Tibial artery (tissue), 4 donors: ENCODE data around the gene CHRNB1.

ENCODE experiments used
- DNase-seq, 2 donors: peaks; one replicate each; pipeline ENCODE4 v3.0.0-alpha.2; 2019
- H3K27ac ChIP-seq, 2 donors: fragments of 200-600 bp; sonication (generic) in 1 of 2; 1 replicate in 1 of 2; 2 replicates in 1 of 2; pipeline ENCODE4 v1.5.1; 2018 to 2019; ENCODE audit warnings: mild to moderate bottlenecking in 1 of 2
- H3K27me3 ChIP-seq, 2 donors: fragments of 200-600 bp; sonication (generic) in 1 of 2; one replicate each; pipeline versions ENCODE4 v1.5.1 to v1.6.0; 2016 to 2019
- H3K36me3 ChIP-seq, 3 donors: fragments of 200-600 bp; sonication (generic) in 2 of 3; one replicate each; pipeline ENCODE4 v1.5.1; 2016 to 2019; ENCODE audit warnings: mild to moderate bottlenecking in 2 of 3
- H3K4me1 ChIP-seq, 4 donors: fragments of 200-600 bp; sonication (generic) in 2 of 4; 1 replicate in 3 of 4; 2 replicates in 1 of 4; pipeline ENCODE4 v1.5.1; 2016 to 2019
- H3K4me3 ChIP-seq, 2 donors: fragments of 200-600 bp; sonication (generic) in 1 of 2; 1 replicate in 1 of 2; 2 replicates in 1 of 2; pipeline ENCODE4 v1.5.1; 2018 to 2019; ENCODE audit warnings: mild to moderate bottlenecking in 2 of 2
- H3K9me3 ChIP-seq, 3 donors: fragments of 200-600 bp; sonication (generic) in 1 of 3; one replicate each; pipeline ENCODE4 v1.5.1; 2016 to 2019
- intact Hi-C: fragments of 100-400 bp; cut with DNase I; formaldehyde crosslinking; loops from one replicate; pipeline ENCODE4 v1.15.0; 2023; ENCODE audit warnings: low total_unique reads
- TF ChIP-seq, protein P1 (sequence below), 2 experiments: fragments of 200-600 bp in 1 of 2; fragments of 450-650 bp in 1 of 2; IDR thresholded peaks; one replicate each; pipeline ENCODE4 v1.5.1; 2017 to 2019; ENCODE audit warnings: antibody characterized with exemption in 2 of 2, mild to moderate bottlenecking in 1 of 2, moderate library complexity in 1 of 2

CHRNB1 gene

DNA sequence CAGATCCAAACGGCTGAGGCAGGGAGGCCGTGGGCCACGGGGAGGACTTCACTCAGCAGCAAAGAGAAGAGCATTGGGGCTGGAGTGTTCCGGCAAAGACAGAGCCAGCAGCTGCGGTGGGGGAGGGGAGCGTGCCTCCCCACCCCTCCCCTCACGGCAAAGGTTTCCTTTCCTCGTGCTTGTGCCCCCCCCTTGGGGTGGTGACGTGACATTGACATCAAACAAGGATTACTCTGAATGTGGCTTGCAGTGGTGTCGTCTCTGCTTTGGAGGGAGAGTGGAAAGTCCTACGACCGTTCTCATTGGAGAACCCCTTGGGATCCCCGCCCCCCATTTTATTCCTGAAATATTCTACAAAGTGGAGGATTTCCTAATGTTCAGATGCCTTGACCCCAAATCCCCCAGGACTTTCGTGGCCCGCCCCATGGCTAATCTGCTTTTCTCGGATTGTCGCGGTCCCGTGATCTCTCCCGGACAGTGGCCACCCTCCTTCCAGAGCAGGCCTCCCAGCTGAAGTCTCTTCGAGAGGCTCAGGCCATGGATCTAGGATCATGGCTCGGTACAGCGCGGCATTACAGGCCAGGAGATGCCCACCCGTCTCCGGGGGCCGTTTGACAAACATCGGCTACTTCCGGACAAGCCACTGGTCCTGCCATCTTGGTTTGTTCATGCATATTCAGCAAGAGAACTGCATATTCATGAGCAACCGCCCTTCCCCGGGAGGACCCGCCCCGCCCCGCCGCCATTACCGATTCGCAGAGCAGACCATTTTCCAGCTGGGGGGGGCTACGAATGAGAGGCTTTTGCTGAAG, 38.6 kb downstream of the CHRNB1 start:
- H3K9me3 ChIP-seq = no peaks in the 10 kb centered on the region
- H3K27me3 ChIP-seq = no peaks in the 10 kb centered on the region
- peak overlapping the region; percentile 99 to 100 for H3K27ac ChIP-seq
- no peaks in the 10 kb centered on the region for H3K36me3 ChIP-seq
- DNase-seq = peak; percentile 98
- intact Hi-C loops = no loop called here
- peaks cover 0 to 55% (median 42%) of the 10 kb centered on the region in 4 donors for H3K4me1 ChIP-seq
- H3K4me3 ChIP-seq = peak overlapping the region; percentile 63 to 69
- TF ChIP-seq, protein P1, sequence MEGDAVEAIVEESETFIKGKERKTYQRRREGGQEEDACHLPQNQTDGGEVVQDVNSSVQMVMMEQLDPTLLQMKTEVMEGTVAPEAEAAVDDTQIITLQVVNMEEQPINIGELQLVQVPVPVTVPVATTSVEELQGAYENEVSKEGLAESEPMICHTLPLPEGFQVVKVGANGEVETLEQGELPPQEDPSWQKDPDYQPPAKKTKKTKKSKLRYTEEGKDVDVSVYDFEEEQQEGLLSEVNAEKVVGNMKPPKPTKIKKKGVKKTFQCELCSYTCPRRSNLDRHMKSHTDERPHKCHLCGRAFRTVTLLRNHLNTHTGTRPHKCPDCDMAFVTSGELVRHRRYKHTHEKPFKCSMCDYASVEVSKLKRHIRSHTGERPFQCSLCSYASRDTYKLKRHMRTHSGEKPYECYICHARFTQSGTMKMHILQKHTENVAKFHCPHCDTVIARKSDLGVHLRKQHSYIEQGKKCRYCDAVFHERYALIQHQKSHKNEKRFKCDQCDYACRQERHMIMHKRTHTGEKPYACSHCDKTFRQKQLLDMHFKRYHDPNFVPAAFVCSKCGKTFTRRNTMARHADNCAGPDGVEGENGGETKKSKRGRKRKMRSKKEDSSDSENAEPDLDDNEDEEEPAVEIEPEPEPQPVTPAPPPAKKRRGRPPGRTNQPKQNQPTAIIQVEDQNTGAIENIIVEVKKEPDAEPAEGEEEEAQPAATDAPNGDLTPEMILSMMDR (IDR thresholded peaks at IDR 0.05) = no peak

DNA sequence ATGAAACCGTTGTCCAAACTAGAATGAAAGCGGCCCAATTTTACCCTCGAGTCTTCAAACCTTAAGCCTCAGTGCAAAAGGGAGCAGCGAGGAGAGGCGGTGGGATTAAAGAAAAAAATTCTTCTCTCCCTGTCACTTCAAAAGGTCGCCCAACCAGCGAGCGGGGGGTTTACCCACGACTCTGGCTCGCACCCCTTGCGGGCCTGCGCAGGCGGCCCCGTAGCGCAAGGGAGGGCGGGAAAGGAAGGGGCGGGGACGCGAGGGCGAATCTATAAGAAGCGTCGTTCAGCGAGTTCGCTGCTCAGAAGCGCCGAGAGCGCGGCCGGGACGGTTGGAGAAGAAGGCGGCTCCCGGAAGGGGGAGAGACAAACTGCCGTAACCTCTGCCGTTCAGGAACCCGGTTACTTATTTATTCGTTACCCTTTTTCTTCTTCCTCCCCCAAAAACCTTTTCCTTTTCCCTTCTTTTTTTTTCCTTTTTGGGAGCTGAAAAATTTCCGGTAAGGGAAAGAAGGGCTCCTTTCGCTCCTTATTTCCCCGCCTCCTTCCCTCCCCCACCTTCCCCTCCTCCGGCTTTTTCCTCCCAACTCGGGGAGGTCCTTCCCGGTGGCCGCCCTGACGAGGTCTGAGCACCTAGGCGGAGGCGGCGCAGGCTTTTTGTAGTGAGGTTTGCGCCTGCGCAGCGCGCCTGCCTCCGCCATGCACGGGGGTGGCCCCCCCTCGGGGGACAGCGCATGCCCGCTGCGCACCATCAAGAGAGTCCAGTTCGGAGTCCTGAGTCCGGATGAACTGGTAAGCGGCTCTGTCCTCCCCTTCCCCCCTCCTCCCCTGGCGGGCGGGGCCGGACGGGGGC, 39.4 kb downstream of the CHRNB1 start, which contains the start of gene POLR2A:
POLR2A (plus strand) TSS at position 300 of the 852 bp plus-strand sequence.
- TF ChIP-seq, protein P1 (IDR thresholded peaks at IDR 0.05) = no peak
- Histone ChIP-seq H3K4me1 (peaks cover 0 to 60% (median 45%) of the 10 kb centered on the region in 4 donors), H3K4me3 (peak within 1 kb of the TSS; percentile 63 to 69), H3K9me3 (no peaks in the 10 kb centered on the region), H3K36me3 (no peaks in the 10 kb centered on the region), H3K27ac (peak within 1 kb of the TSS; percentile 99 to 100), H3K27me3 (no peaks in the 10 kb centered on the region)
- DNase-seq = peak; percentile 98 to 100
- intact Hi-C loops = no loop called here

DNA sequence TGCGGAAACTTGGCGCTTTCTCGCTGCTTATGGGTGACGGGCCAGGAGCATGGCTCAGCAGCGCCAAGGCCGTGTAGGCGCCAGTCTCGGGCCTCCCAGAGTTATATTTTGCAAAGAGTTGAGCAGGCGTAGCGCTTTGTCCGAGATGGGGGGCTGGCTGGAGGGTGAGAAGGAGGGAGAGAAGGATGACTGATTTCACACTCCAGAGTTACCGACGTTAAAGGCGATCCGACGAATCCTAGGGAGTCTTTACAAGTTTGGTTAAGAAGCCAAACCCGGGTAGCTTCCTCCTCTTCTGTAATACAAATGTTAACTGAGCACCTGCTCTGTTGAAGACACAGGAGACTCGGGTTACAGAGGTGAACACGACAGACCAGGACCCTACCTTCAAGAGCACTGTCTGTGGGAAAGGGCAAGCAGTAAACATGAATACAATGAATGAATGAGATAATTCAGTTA, 40.1 kb downstream of the CHRNB1 start:
- intact Hi-C loops = loop anchor here (1.0 kb wide), 1 partner anchor 133 kb away; the partner anchor contains the start of gene KCTD11
- TF ChIP-seq, protein P1 (IDR thresholded peaks at IDR 0.05) = peak in 1 of 2 experiments; percentile 22
- peaks cover 0 to 60% (median 42%) of the 10 kb centered on the region in 4 donors for H3K4me1 ChIP-seq

DNA sequence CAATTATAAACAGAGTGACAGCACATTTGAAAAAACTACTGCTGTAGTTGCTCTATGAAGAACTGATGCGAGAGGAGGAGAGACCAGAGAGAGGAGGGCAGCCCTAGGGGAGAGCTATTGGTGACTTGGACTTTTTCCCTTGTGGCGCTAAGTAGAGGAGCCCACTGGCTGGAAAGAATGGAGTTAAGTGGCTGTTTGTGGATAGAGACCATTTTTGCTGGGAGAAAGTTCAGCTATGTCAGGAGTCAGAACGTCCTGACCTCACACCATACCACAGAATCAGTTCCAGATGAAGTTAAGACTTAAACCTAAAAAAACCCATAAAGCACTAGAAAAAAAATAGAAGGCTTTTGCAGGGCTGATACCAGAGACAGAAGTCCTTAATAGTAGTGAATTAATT, 41.3 kb downstream of the CHRNB1 start:
- H3K9me3 ChIP-seq = no peaks in the 10 kb centered on the region
- intact Hi-C loops = no loop called here
- no peaks in the 10 kb centered on the region for H3K27me3 ChIP-seq
- H3K4me3 ChIP-seq = peak overlapping the region; percentile 63 to 69
- peaks cover 0 to 2% (median 0%) of the 10 kb centered on the region in 3 donors for H3K36me3 ChIP-seq
- H3K27ac ChIP-seq = peak overlapping the region in 1 of 2 donors; percentile 100
- TF ChIP-seq, protein P1 (IDR thresholded peaks at IDR 0.05) = no peak
- DNase-seq = no peak
- peaks cover 0 to 63% (median 42%) of the 10 kb centered on the region in 4 donors for H3K4me1 ChIP-seq

More for the DNA sequence above, 40.1 kb downstream of the CHRNB1 start:
- Histone ChIP-seq H3K27ac (peak overlapping the region; percentile 99 to 100), H3K4me3 (peak overlapping the region; percentile 63 to 69), H3K9me3 (no peaks in the 10 kb centered on the region), H3K27me3 (no peaks in the 10 kb centered on the region), H3K36me3 (no peaks in the 10 kb centered on the region)
- no peak for DNase-seq

DNA sequence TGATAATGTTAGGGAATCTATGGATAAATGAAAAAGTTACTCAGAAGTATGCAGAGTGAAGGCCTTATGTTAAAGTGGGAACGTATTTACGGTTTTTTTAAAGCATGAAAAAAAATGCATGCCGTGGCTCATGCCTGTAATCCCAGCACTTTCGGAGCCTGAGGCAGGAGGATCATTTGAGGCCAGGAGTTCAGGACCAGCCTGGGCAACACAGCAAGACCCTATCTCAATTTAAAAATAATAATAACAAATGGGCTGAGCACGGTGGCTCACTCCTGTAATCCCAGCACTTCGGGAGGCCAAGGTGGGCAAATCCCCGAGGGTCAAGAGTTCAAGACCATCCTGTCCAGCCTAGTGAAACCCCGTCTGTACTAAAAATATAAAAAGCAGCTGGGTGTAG, 45.3 kb downstream of the CHRNB1 start:
- H3K27ac ChIP-seq = no peak overlapping the region
- no peaks in the 10 kb centered on the region for H3K27me3 ChIP-seq
- H3K4me3 ChIP-seq = no peak overlapping the region
- TF ChIP-seq, protein P1 (IDR thresholded peaks at IDR 0.05) = no peak
- DNase-seq = no peak
- H3K36me3 ChIP-seq = peaks cover 0 to 13% (median 0%) of the 10 kb centered on the region in 3 donors
- no peaks in the 10 kb centered on the region for H3K9me3 ChIP-seq
- intact Hi-C loops = no loop called here
- peaks cover 0 to 46% (median 32%) of the 10 kb centered on the region in 4 donors for H3K4me1 ChIP-seq
